ENCODE data around the gene EPG5. TPM values are rescaled to one million over a fixed set of nuclear protein-coding genes. Genes with fewer than 3 reads are reported as not detected.

The EPG5 gene
- total RNA-seq, 1 experiment from 2014 or later, result 16.1 TPM

DNA sequence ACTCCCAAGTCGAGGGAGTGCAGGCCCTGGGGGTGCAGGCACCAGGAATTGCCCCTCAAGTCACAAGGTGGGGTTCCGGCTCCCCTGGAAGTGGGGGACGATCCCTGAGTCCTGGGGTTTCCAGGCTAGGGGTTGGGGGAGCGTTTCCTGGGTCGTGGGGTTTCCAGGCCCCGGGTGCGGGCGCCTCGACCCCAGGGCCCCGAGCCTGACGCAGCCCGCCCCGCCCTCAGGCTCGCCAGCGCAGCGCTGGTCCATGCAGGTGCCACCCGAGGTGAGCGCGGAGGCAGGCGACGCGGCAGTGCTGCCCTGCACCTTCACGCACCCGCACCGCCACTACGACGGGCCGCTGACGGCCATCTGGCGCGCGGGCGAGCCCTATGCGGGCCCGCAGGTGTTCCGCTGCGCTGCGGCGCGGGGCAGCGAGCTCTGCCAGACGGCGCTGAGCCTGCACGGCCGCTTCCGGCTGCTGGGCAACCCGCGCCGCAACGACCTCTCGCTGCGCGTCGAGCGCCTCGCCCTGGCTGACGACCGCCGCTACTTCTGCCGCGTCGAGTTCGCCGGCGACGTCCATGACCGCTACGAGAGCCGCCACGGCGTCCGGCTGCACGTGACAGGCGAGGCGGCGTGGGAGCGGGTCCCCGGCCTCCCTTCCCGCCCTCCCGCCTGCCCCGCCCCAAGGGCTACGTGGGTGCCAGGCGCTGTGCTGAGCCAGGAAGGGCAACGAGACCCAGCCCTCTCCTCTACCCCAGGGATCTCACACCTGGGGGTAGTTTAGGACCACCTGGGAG is 129.7 kb downstream of the EPG5 start:
- Histone ChIP-seq H3K27me3 (ENCODE audit: insufficient read depth, low read length) (peaks cover 4% of the 10 kb centered on the region; the same call in 1 of the 2 replicates), H4K5ac (ENCODE audit: insufficient read length, low read depth, low read length) (no peak overlapping the region), H3K4ac (ENCODE audit: low read depth, low read length) (no peak overlapping the region), H3K79me1 (ENCODE audit: insufficient read depth, low read depth, low read length, poor library complexity, severe bottlenecking) (no peaks in the 10 kb centered on the region), H4K8ac (replicated peaks; ENCODE audit: insufficient read length, low read depth, low read length) (no peak overlapping the region), H3K23me2 (ENCODE audit: insufficient read length, low read depth, low read length, poor library complexity, severe bottlenecking) (no peaks in the 10 kb centered on the region), H2BK20ac (ENCODE audit: low read depth, low read length, poor library complexity, severe bottlenecking) (no peak overlapping the region), H2AFZ (ENCODE audit: low read length) (no peak overlapping the region), H3K4me2 (ENCODE audit: insufficient read depth, insufficient read length, low read length) (peak overlapping the region; percentile 15), H2BK120ac (ENCODE audit: low read depth, low read length, poor library complexity, severe bottlenecking) (no peak overlapping the region), H2AK5ac (ENCODE audit: insufficient read length, low read length) (no peak overlapping the region), H3K56ac (ENCODE audit: insufficient read length, low read depth, low read length) (no peak overlapping the region), H3K14ac (ENCODE audit: insufficient read depth, low read length) (0 out of 2 replicates have a peak overlapping the region, but pooled peaks have one; percentile 1), H3K4me1 (ENCODE audit: insufficient read depth, low read length) (0 out of 2 replicates have a peak, but pooled peaks cover 4% of the 10 kb centered on the region), H3T11ph (ENCODE audit: low read length) (no peak overlapping the region), H2BK12ac (ENCODE audit: insufficient read length, low read depth, low read length) (no peak overlapping the region), H3K9ac (ENCODE audit: extremely low read depth, insufficient read length, low read length) (no peak overlapping the region), H3K27ac (ENCODE audit: insufficient read length, low read depth, low read length) (no peak overlapping the region), H4K20me1 (ENCODE audit: control insufficient read depth, insufficient read depth, insufficient read length) (no peaks in the 10 kb centered on the region), H3K23ac (ENCODE audit: insufficient read length, low read depth, low read length) (no peak overlapping the region), H3K79me2 (ENCODE audit: insufficient read depth, low read length) (no peaks in the 10 kb centered on the region), H4K91ac (ENCODE audit: insufficient read length, low read depth, low read length) (no peak overlapping the region), H3K9me3 (ENCODE audit: control insufficient read depth, low read depth, low read length) (no peaks in the 10 kb centered on the region), H2BK15ac (ENCODE audit: low read depth, low read length) (no peak overlapping the region), H3K18ac (ENCODE audit: insufficient read length, low read depth, low read length) (no peak overlapping the region), H2BK5ac (ENCODE audit: insufficient read length, low read length) (no peak overlapping the region)
- Mint-ChIP-seq H3K27me3 (ENCODE audit: low read depth) (peaks cover 48% of the 10 kb centered on the region), H3K27ac (no peak overlapping the region), H3K36me3 (ENCODE audit: insufficient read depth in 1 of 3, low read depth in 3 of 3) (no peaks in the 10 kb centered on the region), H3K4me3 (peak overlapping the region in 1 of 2 experiments; percentile 56; a peak in 2 of 5 replicates), H3K9me3 (no peaks in the 10 kb centered on the region), H3K4me1 (peaks cover 30 to 36% of the 10 kb centered on the region in 2 experiments)
- peak; percentile 81 for DNase-seq
- WGBS (ENCODE audit: extremely low coverage, insufficient read length, low lambda C conversion rate), result no CpG with 5 or more reads among the region's 84 CpGs
- TF ChIP-seq, protein P1, sequence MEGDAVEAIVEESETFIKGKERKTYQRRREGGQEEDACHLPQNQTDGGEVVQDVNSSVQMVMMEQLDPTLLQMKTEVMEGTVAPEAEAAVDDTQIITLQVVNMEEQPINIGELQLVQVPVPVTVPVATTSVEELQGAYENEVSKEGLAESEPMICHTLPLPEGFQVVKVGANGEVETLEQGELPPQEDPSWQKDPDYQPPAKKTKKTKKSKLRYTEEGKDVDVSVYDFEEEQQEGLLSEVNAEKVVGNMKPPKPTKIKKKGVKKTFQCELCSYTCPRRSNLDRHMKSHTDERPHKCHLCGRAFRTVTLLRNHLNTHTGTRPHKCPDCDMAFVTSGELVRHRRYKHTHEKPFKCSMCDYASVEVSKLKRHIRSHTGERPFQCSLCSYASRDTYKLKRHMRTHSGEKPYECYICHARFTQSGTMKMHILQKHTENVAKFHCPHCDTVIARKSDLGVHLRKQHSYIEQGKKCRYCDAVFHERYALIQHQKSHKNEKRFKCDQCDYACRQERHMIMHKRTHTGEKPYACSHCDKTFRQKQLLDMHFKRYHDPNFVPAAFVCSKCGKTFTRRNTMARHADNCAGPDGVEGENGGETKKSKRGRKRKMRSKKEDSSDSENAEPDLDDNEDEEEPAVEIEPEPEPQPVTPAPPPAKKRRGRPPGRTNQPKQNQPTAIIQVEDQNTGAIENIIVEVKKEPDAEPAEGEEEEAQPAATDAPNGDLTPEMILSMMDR (conservative IDR thresholded peaks at IDR 0.05), result peak; percentile 44; the same call in 2 of the 3 replicates
